NCI-H526 (cell line): ENCODE data around the gene SNX24.
A peak's percentile ranks its signal among the peaks of the same experiment; 100 is the strongest.
"Not testable (repeated sequence)": the region's sequence is repeated elsewhere in the genome, so short reads cannot be mapped to it uniquely, and the experiment has no call there.

ENCODE experiments used
- DNase-seq, 2 experiments: peaks; one replicate each; lab custom pipeline; 2025; lab: John Stamatoyannopoulos, UW

SNX24 gene

GRCh38 chr5:122871661-122872060, 26.2 kb downstream of the SNX24 start:
- DNase-seq: no peak

GRCh38 chr5:122874179-122874875, 28.9 kb downstream of the SNX24 start:
- no peak for DNase-seq

- no peak for DNase-seq
These were observed 32.1 kb downstream of the SNX24 start for GRCh38 chr5:122877518-122877917.

GRCh38 chr5:122879076-122879475, 33.7 kb downstream of the SNX24 start:
- no peak for DNase-seq

GRCh38 chr5:122880170-122880689, 34.8 kb downstream of the SNX24 start:
- DNase-seq: no peak

- DNase-seq: no peak
These were observed 35.3 kb downstream of the SNX24 start for GRCh38 chr5:122880749-122881148.

GRCh38 chr5:122882831-122883230, 37.4 kb downstream of the SNX24 start:
- DNase-seq: no peak

- DNase-seq: no peak
These were observed 39.7 kb downstream of the SNX24 start for GRCh38 chr5:122885045-122885517.

- DNase-seq: no peak
These were observed 40.5 kb downstream of the SNX24 start for GRCh38 chr5:122885891-122886290.

GRCh38 chr5:122895141-122895540, 49.7 kb downstream of the SNX24 start:
- DNase-seq: no peak

GRCh38 chr5:122896598-122897282, 51.3 kb downstream of the SNX24 start:
- peak in 1 of 2 experiments; percentile 12 for DNase-seq

- no peak for DNase-seq
These were observed 51.8 kb downstream of the SNX24 start for GRCh38 chr5:122897283-122897602.

GRCh38 chr5:122901346-122901745, 55.9 kb downstream of the SNX24 start:
- DNase-seq: no peak

- DNase-seq: no peak
These were observed 56.9 kb downstream of the SNX24 start for GRCh38 chr5:122902263-122902662.

GRCh38 chr5:122906768-122907167, 61.4 kb downstream of the SNX24 start:
- no peak for DNase-seq

GRCh38 chr5:122907276-122907675, 61.9 kb downstream of the SNX24 start:
- DNase-seq: no peak

- DNase-seq: no peak
These were observed 62.7 kb downstream of the SNX24 start for GRCh38 chr5:122908108-122908507.

- DNase-seq: no peak
These were observed 63.2 kb downstream of the SNX24 start for GRCh38 chr5:122908662-122909061.

GRCh38 chr5:122909470-122910100, 64.2 kb downstream of the SNX24 start:
- no peak for DNase-seq

GRCh38 chr5:122913436-122913835, 68.0 kb downstream of the SNX24 start:
- not testable (repeated sequence) for DNase-seq

GRCh38 chr5:122915717-122916461, 70.5 kb downstream of the SNX24 start:
- no peak for DNase-seq

- no peak for DNase-seq
These were observed 71.1 kb downstream of the SNX24 start for GRCh38 chr5:122916490-122916889.
